ENCODE results near the gene ZNF322.

The ZNF322 gene

DNA sequence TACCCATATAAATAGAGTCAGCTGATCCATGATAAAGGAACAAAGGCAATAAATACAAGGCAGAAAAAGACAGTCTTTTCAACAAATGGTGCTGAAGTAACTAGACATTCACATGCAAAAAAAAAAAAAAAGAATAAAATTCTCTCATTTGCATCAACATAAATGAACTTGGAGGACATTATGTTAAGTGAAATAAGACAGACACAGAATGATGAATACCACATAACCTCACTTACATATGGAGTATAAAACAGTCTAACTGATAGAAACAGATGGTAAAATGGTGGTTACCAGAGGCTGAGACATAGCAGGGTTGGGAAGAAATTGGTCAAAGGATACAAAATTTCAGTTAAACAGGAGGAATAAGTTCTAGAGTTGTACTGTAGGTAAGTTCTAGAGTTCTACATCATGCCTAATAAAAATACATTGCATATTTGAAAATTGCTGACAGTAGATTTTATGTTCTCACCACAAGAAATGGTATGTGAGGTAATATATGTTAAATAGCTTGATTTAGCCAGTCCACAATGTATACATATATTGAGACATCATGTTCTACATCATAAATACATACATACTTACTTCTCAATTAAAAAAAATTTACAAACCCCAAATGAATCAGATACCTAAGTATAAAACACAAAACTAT lies 8.3 kb downstream of the ZNF322 start:
- H3K4me1 Mint-ChIP-seq = peaks cover 0 to 5% of the 10 kb centered on the region in 2 donors
- H3K36me3 Mint-ChIP-seq = peaks cover 34 to 69% of the 10 kb centered on the region in 2 donors
- H3K9me3 Mint-ChIP-seq = peaks cover 2 to 4% of the 10 kb centered on the region in 2 donors
- H3K27ac Mint-ChIP-seq = no peak overlapping the region
- no peaks in the 10 kb centered on the region for H3K27me3 Mint-ChIP-seq
- ATAC-seq (replicated peaks) (no peak), DNase-seq (no peak)
- no peak overlapping the region for H3K4me3 Mint-ChIP-seq

DNA sequence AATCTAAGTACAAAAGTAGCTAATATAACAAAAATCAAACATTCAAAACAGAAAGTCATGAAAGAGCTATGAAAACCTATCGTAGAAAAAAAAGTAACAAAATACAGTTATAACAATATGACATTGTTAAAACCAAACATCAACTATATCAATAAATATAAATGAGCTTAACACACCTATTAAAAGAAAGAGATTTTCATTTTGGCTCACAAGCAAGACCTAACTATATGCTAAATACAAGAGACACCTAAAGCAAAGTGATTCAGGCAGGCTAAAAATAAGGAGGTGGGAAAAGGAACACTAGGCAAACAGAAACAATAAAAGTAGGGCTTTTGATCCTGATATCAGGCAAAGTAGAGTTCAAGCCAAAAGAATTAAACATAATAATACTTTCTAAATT lies 13.5 kb downstream of the ZNF322 start:
- H3K4me1 Mint-ChIP-seq = peaks cover 6 to 10% of the 10 kb centered on the region in 2 donors
- no peaks in the 10 kb centered on the region for H3K27me3 Mint-ChIP-seq
- no peak overlapping the region for H3K27ac Mint-ChIP-seq
- ATAC-seq (replicated peaks) = no peak
- H3K9me3 Mint-ChIP-seq = peaks cover 14 to 15% of the 10 kb centered on the region in 2 donors
- no peak for DNase-seq
- H3K4me3 Mint-ChIP-seq = no peak overlapping the region
- H3K36me3 Mint-ChIP-seq = peaks cover 48 to 70% of the 10 kb centered on the region in 2 donors

DNA sequence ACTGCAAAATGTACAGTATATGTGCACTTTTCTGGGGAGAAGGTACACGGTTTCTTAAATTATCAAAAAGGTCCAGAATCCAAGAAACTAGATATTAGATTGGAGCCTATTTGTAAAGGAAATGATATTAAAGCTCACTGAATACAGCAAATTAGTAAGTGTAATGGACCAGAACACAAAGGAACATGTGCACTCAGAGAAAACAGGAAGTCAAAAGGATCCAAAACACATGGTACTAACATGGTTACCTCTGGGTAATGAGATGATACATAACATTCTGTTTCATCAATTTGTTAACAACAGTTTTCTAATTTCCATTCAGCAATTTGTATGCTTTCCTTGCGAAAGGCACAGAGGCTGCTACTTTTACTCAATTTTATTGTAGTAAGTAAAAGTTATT lies 18.7 kb downstream of the ZNF322 start:
- peaks cover 7 to 12% of the 10 kb centered on the region in 2 donors for H3K4me1 Mint-ChIP-seq
- H3K9me3 Mint-ChIP-seq = peaks cover 31 to 34% of the 10 kb centered on the region in 2 donors
- no peak for ATAC-seq (replicated peaks)
- H3K27ac Mint-ChIP-seq = no peak overlapping the region
- H3K27me3 Mint-ChIP-seq = no peaks in the 10 kb centered on the region
- no peak overlapping the region for H3K4me3 Mint-ChIP-seq
- peaks cover 59 to 68% of the 10 kb centered on the region in 2 donors for H3K36me3 Mint-ChIP-seq
- no peak for DNase-seq

GRCh38 chr6:26629359-26629758 lies 30.2 kb downstream of the ZNF322 start:
- ATAC-seq (replicated peaks) (no peak), DNase-seq (no peak)
- H3K4me3 Mint-ChIP-seq = no peak overlapping the region

DNA sequence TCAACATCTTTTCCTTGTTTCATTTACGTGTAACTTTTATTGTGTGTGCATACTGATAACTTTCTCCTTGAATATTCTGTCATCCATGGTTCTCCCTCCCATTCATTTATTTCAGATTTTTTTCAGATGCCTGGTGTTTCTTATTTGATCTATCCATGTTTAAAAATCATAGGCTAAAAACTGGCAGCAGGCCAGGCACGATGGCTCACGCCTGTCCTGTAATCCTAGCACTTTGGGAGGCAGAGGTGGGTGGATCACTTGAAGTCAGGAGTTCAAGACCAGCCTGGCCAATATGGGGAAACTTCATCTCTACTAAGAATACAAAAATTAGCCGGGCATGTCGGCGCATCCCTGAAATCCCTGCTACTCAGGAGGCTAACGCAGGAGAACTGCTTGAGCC lies 31.7 kb downstream of the ZNF322 start:
- Mint-ChIP-seq H3K4me1 (no peaks in the 10 kb centered on the region), H3K4me3 (no peak overlapping the region), H3K27ac (no peak overlapping the region), H3K9me3 (peaks cover 2 to 4% of the 10 kb centered on the region in 2 donors), H3K27me3 (peaks cover 0 to 5% of the 10 kb centered on the region in 2 donors), H3K36me3 (peaks cover 10 to 37% of the 10 kb centered on the region in 2 donors)
- no peak for ATAC-seq (replicated peaks)
- DNase-seq = no peak

More at GRCh38 chr6:26629359-26629758, 30.2 kb downstream of the ZNF322 start:
- no peaks in the 10 kb centered on the region for H3K4me1 Mint-ChIP-seq
- peaks cover 23 to 49% of the 10 kb centered on the region in 2 donors for H3K36me3 Mint-ChIP-seq
- H3K27ac Mint-ChIP-seq = no peak overlapping the region
- no peaks in the 10 kb centered on the region for H3K27me3 Mint-ChIP-seq
- H3K9me3 Mint-ChIP-seq = peaks cover 2 to 4% of the 10 kb centered on the region in 2 donors

DNA sequence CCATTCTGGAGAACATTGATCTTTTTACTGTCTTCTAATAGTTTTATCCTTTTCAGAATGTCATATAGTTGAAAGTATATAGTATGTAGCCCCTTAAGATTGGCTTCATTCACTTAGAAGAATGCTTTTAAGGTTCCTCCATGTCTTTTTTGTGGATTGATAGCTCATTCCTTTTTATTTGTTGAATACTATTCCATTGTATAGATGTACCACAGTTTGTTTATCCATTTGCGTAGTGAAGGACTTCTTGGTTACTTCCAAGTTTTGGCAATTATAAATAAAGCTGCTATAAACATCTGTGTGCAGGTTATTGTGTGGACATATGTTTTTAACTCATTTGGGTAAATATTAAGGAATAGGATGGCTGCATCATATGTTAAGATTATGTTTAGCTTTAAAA lies 35.0 kb downstream of the ZNF322 start:
- DNase-seq (no peak), ATAC-seq (replicated peaks) (no peak)
- Mint-ChIP-seq H3K4me3 (no peak overlapping the region), H3K27ac (peak overlapping the region; percentile 38), H3K36me3 (peaks cover 7 to 27% of the 10 kb centered on the region in 2 donors), H3K9me3 (peaks cover 4% of the 10 kb centered on the region in 2 donors), H3K4me1 (no peaks in the 10 kb centered on the region), H3K27me3 (peaks cover 0 to 11% of the 10 kb centered on the region in 2 donors)

GRCh38 chr6:26623339-26623859 lies 36.1 kb downstream of the ZNF322 start:
- H3K4me1 Mint-ChIP-seq = no peaks in the 10 kb centered on the region
- peaks cover 5 to 25% of the 10 kb centered on the region in 2 donors for H3K36me3 Mint-ChIP-seq
- no peak overlapping the region for H3K27ac Mint-ChIP-seq
- peaks cover 4% of the 10 kb centered on the region in 2 donors for H3K9me3 Mint-ChIP-seq
- no peak overlapping the region for H3K4me3 Mint-ChIP-seq
- peaks cover 0 to 11% of the 10 kb centered on the region in 2 donors for H3K27me3 Mint-ChIP-seq
- no peak for ATAC-seq (replicated peaks)
- no peak for DNase-seq

- peaks cover 36 to 44% of the 10 kb centered on the region in 2 donors for H3K27me3 Mint-ChIP-seq
- DNase-seq (no peak), ATAC-seq (replicated peaks) (peak; percentile 43 to 51)
- peak overlapping the region; percentile 81 to 83 for H3K4me3 Mint-ChIP-seq
- peaks cover 8 to 16% of the 10 kb centered on the region in 2 donors for H3K36me3 Mint-ChIP-seq
- peaks cover 14 to 33% of the 10 kb centered on the region in 2 donors for H3K4me1 Mint-ChIP-seq
- no peak overlapping the region for H3K27ac Mint-ChIP-seq
- peaks cover 0 to 4% of the 10 kb centered on the region in 2 donors for H3K9me3 Mint-ChIP-seq
Measured at GRCh38 chr6:26613689-26614683, 45.6 kb downstream of the ZNF322 start.

DNA sequence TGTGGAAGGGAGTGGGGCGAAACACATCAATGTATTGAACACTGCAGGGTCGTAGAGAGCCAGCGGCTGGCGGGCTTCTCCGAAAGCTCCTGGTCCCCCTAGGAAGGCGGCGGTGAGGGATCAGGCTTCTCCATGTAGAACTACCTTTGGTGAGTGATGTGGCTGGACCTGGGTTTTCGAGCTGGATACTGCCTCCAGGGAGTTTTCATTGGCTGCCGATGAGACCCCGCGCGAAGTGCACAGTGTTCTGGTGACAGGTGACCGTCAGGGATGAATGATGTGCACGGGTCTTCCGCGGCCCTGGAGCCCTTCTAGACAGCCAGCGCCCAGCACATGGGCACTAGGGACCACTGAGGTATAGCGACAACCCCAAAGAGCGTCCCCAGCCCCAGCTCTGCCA lies 46.3 kb downstream of the ZNF322 start:
- H3K27ac Mint-ChIP-seq = peak overlapping the region; percentile 37
- peak overlapping the region; percentile 15 to 83 for H3K4me3 Mint-ChIP-seq
- peaks cover 36 to 44% of the 10 kb centered on the region in 2 donors for H3K27me3 Mint-ChIP-seq
- H3K36me3 Mint-ChIP-seq = peaks cover 8 to 16% of the 10 kb centered on the region in 2 donors
- DNase-seq = no peak
- H3K4me1 Mint-ChIP-seq = peaks cover 14 to 33% of the 10 kb centered on the region in 2 donors
- peaks cover 0 to 4% of the 10 kb centered on the region in 2 donors for H3K9me3 Mint-ChIP-seq
- ATAC-seq (replicated peaks) = no peak

GRCh38 chr6:26611599-26611998 lies 47.9 kb downstream of the ZNF322 start:
- Mint-ChIP-seq H3K36me3 (peaks cover 8 to 16% of the 10 kb centered on the region in 2 donors), H3K9me3 (peaks cover 0 to 4% of the 10 kb centered on the region in 2 donors), H3K4me3 (no peak overlapping the region), H3K27me3 (peaks cover 36 to 44% of the 10 kb centered on the region in 2 donors), H3K4me1 (peaks cover 17 to 39% of the 10 kb centered on the region in 2 donors), H3K27ac (no peak overlapping the region)
- no peak for ATAC-seq (replicated peaks)
- DNase-seq = no peak

DNA sequence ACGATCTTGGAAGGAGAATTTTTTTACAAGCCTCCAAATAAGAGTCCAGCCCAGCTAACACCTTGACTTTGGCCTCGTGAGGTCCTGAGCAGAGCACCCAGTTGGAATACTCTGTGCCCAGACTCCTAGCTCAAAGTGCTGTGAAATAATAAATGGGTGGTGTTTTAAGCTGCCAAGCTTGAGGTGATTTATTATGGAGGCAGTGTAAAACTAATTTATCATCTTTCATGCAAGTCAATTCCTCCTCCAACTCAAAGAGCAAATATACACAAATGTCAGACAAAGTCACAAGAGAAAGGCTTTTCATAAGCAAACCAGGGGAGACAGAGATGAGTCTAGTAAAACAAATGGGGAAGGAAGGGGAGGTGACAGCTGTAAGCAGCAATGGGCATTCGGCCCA lies 50.1 kb downstream of the ZNF322 start:
- H3K36me3 Mint-ChIP-seq = peaks cover 0 to 9% of the 10 kb centered on the region in 2 donors
- no peak overlapping the region for H3K4me3 Mint-ChIP-seq
- H3K27me3 Mint-ChIP-seq = peaks cover 28 to 31% of the 10 kb centered on the region in 2 donors
- ATAC-seq (replicated peaks) (no peak), DNase-seq (no peak)
- H3K4me1 Mint-ChIP-seq = peaks cover 18 to 37% of the 10 kb centered on the region in 2 donors
- no peak overlapping the region for H3K27ac Mint-ChIP-seq
- no peaks in the 10 kb centered on the region for H3K9me3 Mint-ChIP-seq

DNA sequence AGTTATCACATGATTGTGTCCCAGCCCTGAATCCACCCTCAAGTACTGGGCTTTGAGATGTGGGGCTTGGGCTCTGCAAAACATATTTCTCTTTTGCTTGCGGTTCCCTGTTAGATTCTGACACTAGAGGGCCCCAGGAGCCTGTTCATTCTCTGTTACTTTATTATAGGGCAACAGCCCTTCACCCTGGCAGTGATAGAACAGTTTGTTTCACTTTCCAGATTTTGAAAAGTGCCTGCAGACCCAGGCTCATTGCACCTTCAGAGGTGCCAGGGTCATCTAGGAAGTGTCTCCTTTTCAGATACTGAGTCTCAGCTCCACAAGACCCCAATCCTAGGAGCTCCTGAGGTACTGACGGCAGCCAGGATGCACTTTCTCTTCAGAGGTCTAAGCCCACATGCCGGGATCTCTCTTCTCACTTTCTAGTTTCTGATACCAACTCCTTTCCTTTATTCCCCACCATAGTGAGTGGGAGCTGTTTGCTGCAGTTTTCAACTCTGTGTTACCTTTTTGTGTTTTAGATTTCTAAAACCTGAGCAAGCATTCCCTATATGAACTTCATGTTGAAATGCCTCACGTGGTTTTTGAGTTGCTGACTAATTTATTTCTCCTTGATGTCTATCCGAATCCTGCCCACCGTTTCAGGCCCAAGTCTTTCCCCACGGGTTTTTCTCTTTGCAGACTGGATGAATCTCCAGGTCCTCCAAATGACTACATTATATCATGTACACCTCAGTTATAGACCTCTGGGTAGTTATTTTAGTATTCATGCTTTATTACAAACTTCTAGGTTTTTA lies 51.9 kb downstream of the ZNF322 start:
- H3K27me3 Mint-ChIP-seq = peaks cover 11 to 12% of the 10 kb centered on the region in 2 donors
- no peaks in the 10 kb centered on the region for H3K9me3 Mint-ChIP-seq
- H3K27ac Mint-ChIP-seq = peak overlapping the region; percentile 22
- DNase-seq (peak; percentile 45), ATAC-seq (replicated peaks) (peak; percentile 82 to 88)
- H3K4me1 Mint-ChIP-seq = peaks cover 16 to 37% of the 10 kb centered on the region in 2 donors
- H3K4me3 Mint-ChIP-seq = peak overlapping the region in 1 of 2 donors; percentile 35
- H3K36me3 Mint-ChIP-seq = peaks cover 0 to 7% of the 10 kb centered on the region in 2 donors

- ATAC-seq (replicated peaks) = no peak
- H3K36me3 Mint-ChIP-seq = peaks cover 0 to 11% of the 10 kb centered on the region in 2 donors
- H3K9me3 Mint-ChIP-seq = no peaks in the 10 kb centered on the region
- no peaks in the 10 kb centered on the region for H3K27me3 Mint-ChIP-seq
- no peak for DNase-seq
- H3K27ac Mint-ChIP-seq = no peak overlapping the region
- H3K4me3 Mint-ChIP-seq = no peak overlapping the region
- peaks cover 18 to 34% of the 10 kb centered on the region in 2 donors for H3K4me1 Mint-ChIP-seq
Measured at GRCh38 chr6:26604797-26605196, 54.7 kb downstream of the ZNF322 start.
